Esophagus (tissue), 2 donors: ENCODE measurements around the gene TGFBR1. TPM values are rescaled to one million over a fixed set of nuclear protein-coding genes. Genes with fewer than 3 reads are reported as not detected.
A peak's percentile ranks its signal among the peaks of the same experiment; 100 is the strongest.

Experiments
- H3K27ac ChIP-seq, 2 donors: one replicate each; pipeline ENCODE4 v1.5.1; 2013; ENCODE audit warnings: low read depth in 2 of 2, mild to moderate bottlenecking in 2 of 2, inconsistent platforms in 1 of 2, low read length in 1 of 2, moderate library complexity in 1 of 2
- H3K27me3 ChIP-seq, 2 donors: one replicate each; pipeline ENCODE4 v1.6.1; 2013; ENCODE audit warnings: low read length in 2 of 2, control low read depth in 1 of 2, mild to moderate bottlenecking in 1 of 2; ENCODE audit not compliant: insufficient read depth in 2 of 2, control insufficient read depth in 1 of 2
- H3K36me3 ChIP-seq, 2 donors: one replicate each; pipeline ENCODE4 v1.6.1; 2013; ENCODE audit warnings: low read length in 1 of 2; ENCODE audit not compliant: control insufficient read depth in 2 of 2, insufficient read depth in 2 of 2
- H3K4me1 ChIP-seq, 2 donors: one replicate each; pipeline ENCODE4 v1.6.1; 2013; ENCODE audit warnings: low read length in 1 of 2; ENCODE audit not compliant: control insufficient read depth in 2 of 2, insufficient read depth in 2 of 2
- H3K4me3 ChIP-seq, 2 donors: one replicate each; pipeline ENCODE4 v1.5.1; 2013; ENCODE audit warnings: low read length in 2 of 2, mild to moderate bottlenecking in 2 of 2, low read depth in 1 of 2, moderate library complexity in 1 of 2
- H3K9me3 ChIP-seq, 2 donors: one replicate each; pipeline ENCODE4 v1.6.1; 2013; ENCODE audit warnings: mild to moderate bottlenecking in 2 of 2, low read depth in 1 of 2, low read length in 1 of 2, moderate library complexity in 1 of 2; ENCODE audit not compliant: control insufficient read depth in 2 of 2, insufficient read depth in 1 of 2
- WGBS, 2 donors: extraction: QIAGEN DNeasy Blood & Tissue Kit; methylation state at CpG; one replicate each; pipeline ENCODE4 v1.1.7; 2013; 5-methylcytosine and 5-hydroxymethylcytosine counted together
- polyA plus RNA-seq, 2 donors: library from polyadenylated mRNA; stranded (reverse); fragments of 200-250 nt; gene quantifications; one replicate each; pipeline ENCODE4 v1.2.3, GENCODE V29; 2013
- donor health status: healthy with polysubstance abuse.
- donor health status: Bipolar disorder and iron deficiency.

The TGFBR1 gene
- polyA plus RNA-seq, result 1 to 10 TPM; 6.6 TPM

DNA sequence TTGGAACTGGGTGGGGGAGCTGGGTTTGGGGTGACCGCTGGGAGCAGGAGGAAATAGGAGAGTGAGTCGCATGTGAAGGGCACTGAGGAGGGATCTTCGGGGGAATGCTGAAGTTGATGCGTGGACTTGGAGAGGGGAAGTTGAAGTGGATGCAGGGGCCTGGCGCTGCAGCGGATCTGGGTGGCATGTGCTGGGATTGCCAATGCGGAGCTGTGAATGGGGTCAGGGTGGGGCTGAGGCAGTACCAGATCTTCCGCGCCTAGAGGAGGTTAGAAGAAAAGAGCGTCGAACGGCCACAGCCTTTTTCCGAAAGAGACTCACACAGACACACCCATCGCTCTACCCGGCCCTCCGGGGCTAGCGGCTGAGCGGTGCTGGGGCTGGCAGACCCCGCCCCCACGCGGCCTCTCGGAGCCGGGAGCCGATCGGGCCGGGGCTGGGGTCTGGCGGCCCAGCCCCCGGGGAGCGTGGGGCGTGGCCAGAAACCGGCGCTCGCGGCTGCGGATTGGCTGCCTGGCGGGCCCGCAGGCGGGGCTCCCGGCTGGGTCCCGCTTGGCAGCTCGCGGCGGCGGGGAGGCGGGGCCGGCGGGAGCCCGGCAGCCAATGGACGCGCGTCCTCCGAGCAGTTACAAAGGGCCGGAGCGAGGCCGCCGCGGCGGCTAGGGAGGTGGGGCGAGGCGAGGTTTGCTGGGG, at the start of gene TGFBR1:
TGFBR1 (plus strand) TSS at position 655 of the 693 bp plus-strand sequence. CDS start 93 bp downstream, outside the sequence.
- H3K27me3 ChIP-seq, result no peaks in the 10 kb centered on the region
- H3K4me1 ChIP-seq, result no peaks in the 10 kb centered on the region
- peak within 1 kb of the TSS; percentile 78 to 96 for H3K27ac ChIP-seq
- 0% methylated on average over 32 to 60 of the region's 60 CpGs for WGBS, 2 donors
- H3K4me3 ChIP-seq, result peak within 1 kb of the TSS; percentile 88 to 94
- no peaks in the 10 kb centered on the region for H3K36me3 ChIP-seq
- H3K9me3 ChIP-seq, result no peaks in the 10 kb centered on the region

DNA sequence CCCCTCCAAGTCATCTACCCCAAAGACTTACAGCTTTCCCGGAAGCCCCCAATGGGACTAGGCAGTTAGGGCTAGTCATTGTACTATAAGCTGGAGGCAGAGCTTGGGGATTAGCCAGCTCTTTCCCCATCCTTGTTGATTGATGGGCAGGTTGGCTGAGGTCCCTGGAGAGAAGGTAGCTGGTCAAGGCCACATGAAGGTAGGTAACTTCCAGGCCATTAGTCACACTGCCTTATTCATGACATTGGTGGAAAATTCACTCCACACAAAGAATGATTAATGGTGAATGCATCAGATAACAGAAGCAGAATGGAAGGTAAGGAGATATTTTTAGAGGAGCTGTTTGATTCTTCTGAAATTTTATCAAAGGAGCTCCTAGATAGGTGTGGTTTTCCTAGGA, 49.5 kb upstream of the TGFBR1 start:
- no peak overlapping the region for H3K27ac ChIP-seq
- 87 to 94% methylated on average over 1 of the region's 1 CpG for WGBS, 2 donors
- no peaks in the 10 kb centered on the region for H3K9me3 ChIP-seq
- H3K4me1 ChIP-seq, result peaks cover 0 to 2% of the 10 kb centered on the region in 2 donors
- no peaks in the 10 kb centered on the region for H3K36me3 ChIP-seq
- no peak overlapping the region for H3K4me3 ChIP-seq
- H3K27me3 ChIP-seq, result no peaks in the 10 kb centered on the region

DNA sequence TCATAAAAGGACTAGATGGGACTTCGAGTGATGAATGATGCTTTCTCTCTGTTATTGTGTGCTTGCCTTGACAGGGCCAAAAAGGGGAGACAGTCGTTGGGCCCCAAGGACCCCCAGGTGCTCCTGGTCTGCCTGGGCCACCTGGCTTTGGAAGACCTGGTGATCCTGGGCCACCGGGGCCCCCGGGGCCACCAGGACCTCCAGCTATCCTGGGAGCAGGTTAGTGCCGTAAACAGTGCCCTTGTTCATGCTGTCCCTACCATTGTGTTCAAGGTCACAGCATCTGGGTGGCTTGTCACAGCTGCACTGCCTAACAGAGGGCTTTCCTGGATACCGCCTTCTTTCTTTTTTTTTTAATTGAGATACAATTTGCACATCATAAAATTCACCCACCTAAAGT, 48.7 kb upstream of the TGFBR1 start:
- Histone ChIP-seq H3K4me3 (no peak overlapping the region), H3K27ac (no peak overlapping the region), H3K9me3 (no peaks in the 10 kb centered on the region), H3K4me1 (peaks cover 0 to 2% of the 10 kb centered on the region in 2 donors), H3K36me3 (no peaks in the 10 kb centered on the region), H3K27me3 (no peaks in the 10 kb centered on the region)
- 89 to 95% methylated on average over 6 of the region's 6 CpGs for WGBS, 2 donors

DNA sequence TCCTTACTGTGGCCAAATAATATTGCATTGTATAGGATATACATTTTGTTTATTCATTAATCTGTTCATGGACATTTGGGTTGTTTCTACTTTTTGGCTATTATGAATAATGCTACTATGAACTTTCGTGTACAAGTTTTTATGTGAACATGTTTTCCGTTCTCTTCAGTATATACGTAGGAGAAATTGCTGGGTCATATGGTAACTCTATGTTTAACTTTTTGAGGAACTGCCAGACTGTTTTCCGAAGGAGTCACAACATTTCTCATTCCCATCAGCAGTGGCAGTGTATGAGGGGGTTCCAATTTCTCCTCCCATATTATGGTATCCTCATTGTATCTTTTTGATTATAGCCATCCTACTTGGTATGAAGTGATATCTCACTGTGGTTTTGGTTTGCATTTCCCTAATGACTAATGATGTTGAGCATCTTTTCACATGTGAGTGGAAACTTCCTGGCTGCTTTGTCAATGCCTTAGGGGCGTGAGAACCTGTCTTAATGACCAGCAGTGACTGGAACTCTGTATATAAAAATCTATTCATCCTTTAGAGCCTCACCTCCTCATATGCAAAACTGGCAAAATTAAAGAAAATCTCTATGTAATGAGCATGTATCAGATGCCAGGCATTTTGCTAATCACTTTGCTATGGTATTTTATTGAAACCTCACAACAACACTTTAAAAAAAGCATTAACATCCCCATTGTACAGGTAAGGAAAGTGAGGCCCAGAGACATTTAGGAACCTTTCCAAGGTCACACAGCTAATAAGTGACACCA, 47.8 kb upstream of the TGFBR1 start:
- Histone ChIP-seq H3K36me3 (no peaks in the 10 kb centered on the region), H3K4me3 (no peak overlapping the region), H3K27ac (no peak overlapping the region), H3K4me1 (peaks cover 0 to 2% of the 10 kb centered on the region in 2 donors), H3K9me3 (no peaks in the 10 kb centered on the region), H3K27me3 (no peaks in the 10 kb centered on the region)
- 69 to 71% methylated on average over 5 of the region's 5 CpGs for WGBS, 2 donors

DNA sequence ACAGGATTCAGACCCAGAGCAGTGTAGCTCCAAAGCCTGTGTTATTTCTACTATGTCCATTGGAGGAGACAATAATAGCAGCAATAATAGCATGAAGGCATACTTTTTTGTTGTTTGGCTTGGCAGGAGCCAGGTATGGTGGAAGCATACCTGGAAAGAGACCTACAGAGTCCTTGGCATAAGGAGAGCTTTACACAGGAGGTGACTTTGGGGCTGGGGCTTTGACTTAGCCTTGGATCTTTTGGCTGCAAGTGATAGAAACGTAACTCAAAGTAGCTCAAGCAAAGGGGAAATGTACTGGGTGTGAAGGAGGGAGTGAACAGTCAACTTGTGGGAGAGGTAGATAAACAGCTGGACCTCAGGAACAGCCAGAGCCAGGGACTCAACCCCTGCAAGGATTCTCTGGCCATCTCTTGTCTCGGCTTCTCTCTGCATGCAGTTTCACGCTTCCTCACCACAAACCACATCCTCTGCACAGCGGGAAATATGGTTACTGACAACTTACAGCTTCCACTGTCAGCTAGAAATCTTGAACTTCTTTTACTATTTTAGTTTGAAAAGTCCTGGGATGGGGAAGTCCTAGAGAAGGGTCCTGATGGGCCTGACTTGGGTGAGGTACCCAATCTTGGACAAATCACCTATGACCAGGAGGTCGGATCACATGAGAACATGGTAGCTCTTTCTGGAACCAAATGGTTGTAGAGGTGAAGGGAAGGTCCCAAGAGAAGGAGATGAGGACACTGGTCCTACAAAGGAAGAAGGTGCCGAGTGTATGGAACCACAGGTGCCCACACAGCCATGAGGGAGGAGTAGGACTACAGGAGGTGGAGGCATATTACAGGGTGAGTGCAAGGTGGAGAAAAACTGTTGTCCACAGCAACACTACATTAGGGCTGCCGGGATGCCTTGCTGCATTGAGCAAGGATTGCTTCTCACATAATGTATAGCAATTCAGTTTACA, 47.0 kb upstream of the TGFBR1 start:
- WGBS, 2 donors, result 78 to 79% methylated on average over 7 of the region's 7 CpGs
- Histone ChIP-seq H3K9me3 (no peaks in the 10 kb centered on the region), H3K27me3 (no peaks in the 10 kb centered on the region), H3K36me3 (no peaks in the 10 kb centered on the region), H3K4me3 (no peak overlapping the region), H3K4me1 (peaks cover 0 to 2% of the 10 kb centered on the region in 2 donors), H3K27ac (peak overlapping the region; percentile 19 to 35)

DNA sequence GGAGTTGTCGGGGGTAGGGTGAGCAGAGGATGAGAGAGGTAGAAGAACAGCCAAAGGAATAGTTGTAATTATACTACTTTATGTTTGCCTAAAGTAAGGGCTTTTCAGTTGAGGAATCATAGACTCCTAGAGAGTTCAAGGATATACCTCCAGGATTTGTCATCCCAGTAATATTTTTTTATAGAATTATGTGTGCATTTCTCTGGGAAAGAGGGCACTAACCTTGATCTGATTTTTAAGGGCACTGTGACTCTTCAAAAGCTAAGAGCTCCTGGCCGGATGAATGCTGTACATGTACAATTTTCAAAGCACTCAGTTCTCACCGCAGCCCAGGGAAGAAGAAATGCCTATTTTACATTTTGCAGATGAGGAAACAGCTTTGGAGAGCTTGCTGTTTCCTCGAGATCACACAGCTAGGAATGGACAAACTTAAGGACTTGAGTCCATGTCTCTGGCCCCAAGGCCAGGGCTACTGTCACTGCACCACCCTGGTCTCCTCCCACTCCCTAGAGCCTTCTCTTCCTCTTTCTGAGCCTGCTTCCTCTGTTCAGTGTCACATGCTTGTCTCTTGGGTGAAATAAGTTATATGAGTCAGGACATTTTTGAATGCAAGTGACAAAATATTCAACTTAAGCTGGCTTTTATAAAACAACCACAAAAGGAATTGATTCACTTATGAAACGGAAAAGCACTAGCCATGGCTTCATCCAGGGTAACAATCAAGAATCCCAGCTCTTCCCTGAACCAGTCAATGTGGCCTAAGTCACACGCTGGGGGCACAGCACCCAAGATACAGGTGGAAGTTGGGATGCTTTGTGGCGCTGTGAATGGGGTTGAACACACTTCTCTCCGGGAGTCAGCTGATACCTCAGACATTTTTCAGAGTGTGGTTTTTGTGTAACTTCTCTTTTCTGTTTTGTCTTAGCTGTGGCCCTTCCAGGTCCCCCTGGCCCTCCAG, 45.7 kb upstream of the TGFBR1 start:
- Histone ChIP-seq H3K9me3 (no peaks in the 10 kb centered on the region), H3K4me3 (no peak overlapping the region), H3K27ac (peak overlapping the region; percentile 26 to 56), H3K36me3 (no peaks in the 10 kb centered on the region), H3K4me1 (peaks cover 0 to 2% of the 10 kb centered on the region in 2 donors), H3K27me3 (no peaks in the 10 kb centered on the region)
- WGBS, 2 donors, result 75 to 76% methylated on average over 8 of the region's 8 CpGs

DNA sequence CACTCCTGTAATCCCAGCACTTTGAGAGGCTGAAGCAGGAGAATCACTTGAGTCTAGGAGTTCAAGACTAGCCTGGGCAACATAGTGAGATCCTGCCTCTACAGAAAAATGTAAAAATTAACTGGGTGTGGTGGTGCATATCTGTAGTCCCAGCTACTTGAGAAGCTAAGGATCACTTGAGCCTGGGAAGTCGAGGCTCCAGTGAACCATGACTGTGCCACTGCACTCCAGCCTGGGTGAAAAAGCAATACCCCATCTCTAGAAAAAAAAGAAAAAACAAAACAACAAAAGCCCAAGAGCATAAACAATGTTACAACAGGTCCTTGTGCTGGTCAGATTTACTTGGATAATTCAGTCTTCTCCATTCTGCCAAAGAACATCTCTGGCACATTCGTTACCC, 44.3 kb upstream of the TGFBR1 start:
- peaks cover 0 to 2% of the 10 kb centered on the region in 2 donors for H3K4me1 ChIP-seq
- no peaks in the 10 kb centered on the region for H3K36me3 ChIP-seq
- H3K4me3 ChIP-seq, result no peak overlapping the region
- WGBS, 2 donors, result 72 to 88% methylated on average over 2 of the region's 2 CpGs
- H3K27ac ChIP-seq, result no peak overlapping the region
- H3K27me3 ChIP-seq, result no peaks in the 10 kb centered on the region
- H3K9me3 ChIP-seq, result no peaks in the 10 kb centered on the region

DNA sequence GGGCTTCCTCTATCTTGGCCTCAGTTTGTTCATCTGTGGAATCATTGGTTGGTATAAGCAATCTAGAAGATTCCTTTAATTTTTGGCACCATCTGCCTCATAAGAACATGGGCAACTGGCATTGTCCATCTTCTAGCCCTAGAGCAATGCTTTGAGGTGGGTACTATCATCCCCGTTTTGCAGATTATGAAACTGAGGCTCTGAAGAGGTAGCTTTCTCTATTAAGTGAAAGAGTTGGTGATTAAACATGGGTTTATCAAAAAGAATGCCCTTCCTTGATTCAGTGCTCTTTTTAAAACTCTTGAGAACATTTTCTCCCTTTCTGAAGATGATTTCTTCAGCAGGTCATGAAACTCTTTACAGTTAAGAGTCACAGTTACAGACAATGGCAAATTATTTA, 42.4 kb upstream of the TGFBR1 start:
- H3K9me3 ChIP-seq, result no peaks in the 10 kb centered on the region
- H3K36me3 ChIP-seq, result no peaks in the 10 kb centered on the region
- no peak overlapping the region for H3K27ac ChIP-seq
- WGBS, 2 donors, result 94 to 95% methylated on average over 1 of the region's 1 CpG
- no peaks in the 10 kb centered on the region for H3K27me3 ChIP-seq
- H3K4me3 ChIP-seq, result no peak overlapping the region
- H3K4me1 ChIP-seq, result peaks cover 0 to 2% of the 10 kb centered on the region in 2 donors
